Heart left ventricle (tissue), 13 donors: ENCODE results near the gene IGLON5.

ENCODE experiments used
- CTCF ChIP-seq, 12 donors: fragments of 200-600 bp; sonication (generic) in 4 of 12; IDR thresholded peaks; one replicate each; pipeline versions ENCODE4 v1.5.0 to v1.8.0; 2018 to 2022; ENCODE audit warnings: antibody characterized with exemption in 12 of 12, mild to moderate bottlenecking in 5 of 12
- POLR2A ChIP-seq, 2 donors: fragments of 450-650 bp; IDR thresholded peaks; one replicate each; pipeline ENCODE4 v1.6.1; 2017; ENCODE audit warnings: antibody characterized with exemption in 2 of 2, mild to moderate bottlenecking in 2 of 2, moderate library complexity in 2 of 2
- donor health status: ischemic (EF 13 %, LVEDD 7.1; RV severe dilation, severe dysfunction).
- donor health status: DM: no; HTN: yes; CAD: no.
- donor health status: DM: no; HTN: no; CAD: no.
- donor health status: ischemic (EF 25% LVEDD 6.9; RV normal size, moderate dysfunction).
- donor health status: ischemic (EF 25% LVEDD 5.7; RV mildly dilated, moderate dysfunction).
- donor health status: ischemic (EF 35%, LVEDD 5.7; RV mildly dilated, moderate dysfunction).
- donor health status: nonischemic (EF 11% LVEDD 7.7; RV severe dilation, severe dysfunction).
- donor health status: DM: yes; HTN: yes; CAD: no.
- donor health status: PGD.
- donor health status: ischemic (EF 29% LVEDD 5.4; RV normal size, mild dysfunction).
- donor health status: nonischemic (EF 23%, LVEDD 6.1; RV moderate dilation, normal function).

- no peak for TF ChIP-seq CTCF (IDR thresholded peaks at IDR 0.05)
- no peak for TF ChIP-seq POLR2A (IDR thresholded peaks at IDR 0.05)
These were observed 18.0 kb downstream of the IGLON5 start for GRCh38 chr19:51329411-51329810.
